SK-N-SH (cell line): ENCODE data around the gene FBXO45. TPM values are rescaled to one million over a fixed set of nuclear protein-coding genes. Genes with fewer than 3 reads are reported as not detected.

Experiments used
- CTCF ChIA-PET: fragments of 300-600, 350-600 bp; formaldehyde crosslinking; extraction: SDS; loops from one replicate; lab custom pipeline; 2021; lab: Yijun Ruan, JAX
- POLR2A ChIA-PET: fragments of 350-600 bp; sonication (Branson Sonifier 250); formaldehyde crosslinking; extraction: SDS; loops from one replicate; lab custom pipeline; 2020; ENCODE audit warnings: antibody characterized with exemption, inconsistent platforms; lab: Yijun Ruan, JAX
- DNase-seq: peaks from one replicate; pipeline ENCODE4 v3.0.0; 2012
- H2AFZ ChIP-seq: fragments of 200-600 bp; sonication (generic); 2 replicates; pipeline ENCODE4 v1.8.1; 2016; ENCODE audit warnings: antibody characterized with exemption, mild to moderate bottlenecking, low read depth
- H3F3A ChIP-seq: fragments of 200-600 bp; sonication (generic); replicated peaks from 2 replicates; pipeline ENCODE3; 2016; ENCODE audit warnings: antibody characterized with exemption, mild to moderate bottlenecking; ENCODE audit not compliant: insufficient read depth
- H3K27ac ChIP-seq, 2 experiments: fragments of 200-500 bp in 1 of 2; fragments of 200-600 bp in 1 of 2; sonication (Bioruptor generic) in 1 of 2; sonication (generic), shearing (Covaris generic) in 1 of 2; 2 replicates each; pipeline versions ENCODE4 v1.5.1 to v1.6.1; 2014 to 2016; ENCODE audit warnings: low read depth in 2 of 2, inconsistent platforms in 1 of 2, low read length in 1 of 2, mild to moderate bottlenecking in 1 of 2, mixed read lengths in 1 of 2
- H3K27me3 ChIP-seq: fragments of 200-600 bp; sonication (generic), shearing (Covaris generic); 2 replicates; pipeline ENCODE4 v1.6.1; 2016; ENCODE audit warnings: mixed run types; ENCODE audit not compliant: insufficient read depth
- H3K36me3 ChIP-seq, 2 experiments: fragments of 200-500 bp in 1 of 2; fragments of 200-600 bp in 1 of 2; sonication (Bioruptor generic) in 1 of 2; sonication (generic) in 1 of 2; replicated peaks in 1 of 2; 2 replicates each; pipeline versions ENCODE3 to v1.5.1; 2014 to 2016; ENCODE audit warnings: low read length in 1 of 2, mild to moderate bottlenecking in 1 of 2; ENCODE audit not compliant: insufficient read depth in 2 of 2, control insufficient read depth in 1 of 2
- H3K4me1 ChIP-seq, 2 experiments: fragments of 200-500 bp in 1 of 2; fragments of 200-600 bp in 1 of 2; sonication (Bioruptor generic) in 1 of 2; sonication (generic), shearing (Covaris generic) in 1 of 2; 2 replicates each; pipeline versions ENCODE4 v1.5.1 to v1.6.1; 2014 to 2016; ENCODE audit warnings: low read depth in 1 of 2, low read length in 1 of 2, mixed run types in 1 of 2; ENCODE audit not compliant: insufficient read depth in 2 of 2, control insufficient read depth in 1 of 2
- H3K4me2 ChIP-seq: fragments of 200-600 bp; sonication (generic), shearing (Covaris generic); 2 replicates; pipeline ENCODE4 v1.6.1; 2017; ENCODE audit warnings: mixed run types
- H3K4me3 ChIP-seq, 2 experiments: fragments of 200-500 bp in 1 of 2; fragments of 200-600 bp in 1 of 2; sonication (Bioruptor generic) in 1 of 2; sonication (generic), shearing (Covaris generic) in 1 of 2; 2 replicates each; pipeline versions ENCODE4 v1.5.1 to v1.8.1; 2014 to 2016; ENCODE audit warnings: low read depth in 2 of 2, inconsistent platforms in 1 of 2, low read length in 1 of 2, mild to moderate bottlenecking in 1 of 2, mixed read lengths in 1 of 2, moderate library complexity in 1 of 2
- H3K79me2 ChIP-seq: fragments of 200-600 bp; sonication (generic); 2 replicates; pipeline ENCODE4 v1.8.1; 2017; ENCODE audit warnings: mild to moderate bottlenecking; ENCODE audit not compliant: insufficient read depth
- H3K9ac ChIP-seq: fragments of 200-600 bp; sonication (generic); 2 replicates; pipeline ENCODE4 v1.6.1; 2017; ENCODE audit warnings: mixed run types
- H3K9me2 ChIP-seq: fragments of 200-600 bp; sonication (generic); 2 replicates; pipeline ENCODE4 v1.6.1; 2017; ENCODE audit warnings: mixed run types
- H3K9me3 ChIP-seq: fragments of 200-600 bp; sonication (generic); 2 replicates; pipeline ENCODE4 v1.6.1; 2017; ENCODE audit warnings: mixed run types, mild to moderate bottlenecking, moderate library complexity
- H4K20me1 ChIP-seq: fragments of 200-600 bp; sonication (generic); 2 replicates; pipeline ENCODE4 v1.6.1; 2017; ENCODE audit warnings: mild to moderate bottlenecking, mixed run types; ENCODE audit not compliant: insufficient read depth
- CHD2 ChIP-seq: fragments of 150-350 bp; IDR thresholded peaks from 2 replicates; pipeline ENCODE4 v1.6.1; 2018; ENCODE audit warnings: low read length; ENCODE audit not compliant: partially characterized antibody
- EZH2phosphoT487 ChIP-seq: fragments of 200-600 bp; sonication (generic); IDR thresholded peaks from 2 replicates; pipeline ENCODE4 v1.6.1; 2017; ENCODE audit warnings: low read depth, mixed run types, mild to moderate bottlenecking, antibody characterized with exemption, moderate library complexity, borderline replicate concordance
- GABPA ChIP-seq: IDR thresholded peaks from 2 replicates; pipeline ENCODE4 v1.4.0; 2012; ENCODE audit warnings: low read depth, mild to moderate bottlenecking
- GATA2 ChIP-seq: sonication (generic); formaldehyde crosslinking; IDR thresholded peaks from 2 replicates; pipeline ENCODE4 v1.5.0; 2020; ENCODE audit warnings: mild to moderate bottlenecking, missing genetic modification reagents
- JUND ChIP-seq: IDR thresholded peaks from 2 replicates; pipeline ENCODE4 v1.4.0; 2012
- MEF2A ChIP-seq: IDR thresholded peaks from 2 replicates; pipeline ENCODE4 v1.4.0; 2012; ENCODE audit warnings: low read depth, borderline replicate concordance
- NRF1 ChIP-seq: IDR thresholded peaks from 2 replicates; pipeline ENCODE4 v1.6.1; 2012; ENCODE audit warnings: low read depth, mild to moderate bottlenecking, low read length
- SIN3A ChIP-seq: IDR thresholded peaks from 2 replicates; pipeline ENCODE4 v1.6.1; 2012; ENCODE audit warnings: low read depth, mild to moderate bottlenecking, low read length, moderate library complexity, borderline replicate concordance
- SMC3 ChIP-seq: IDR thresholded peaks from 2 replicates; pipeline ENCODE4 v1.6.1; 2012; ENCODE audit warnings: low read depth, low read length, improper control_type of control experiment
- WGBS: methylation state at CpG from one replicate; pipeline ENCODE4 v1.1.6; 2017; ENCODE audit warnings: low lambda C conversion rate; 5-methylcytosine and 5-hydroxymethylcytosine counted together
- polyA plus RNA-seq, 3 experiments: library from polyadenylated mRNA; depleted of rRNA; stranded (reverse); fragments of >200 nt; gene quantifications; 2 replicates each; pipeline ENCODE4 v1.2.3, GENCODE V29; 2012
- TF ChIP-seq, protein P1 (sequence below): fragments of 200-600 bp; sonication (generic); IDR thresholded peaks from 2 replicates; pipeline ENCODE4 v1.6.1; 2017; ENCODE audit warnings: antibody characterized with exemption, mild to moderate bottlenecking, moderate library complexity
- TF ChIP-seq, protein P2 (sequence below): fragments of 150-350 bp; IDR thresholded peaks from 2 replicates; pipeline ENCODE4 v1.6.1; 2016; ENCODE audit warnings: mild to moderate bottlenecking, low read depth, low read length
- TF ChIP-seq, protein P3 (sequence below): IDR thresholded peaks from 2 replicates; pipeline ENCODE4 v1.4.0; 2012; ENCODE audit warnings: low read depth, borderline replicate concordance
- TF ChIP-seq, protein P4 (sequence below): IDR thresholded peaks from 2 replicates; pipeline ENCODE4; 2012

Gene FBXO45
- polyA plus RNA-seq, 1 of the 3 experiments (the other 2 are of a cell fraction): 3.2 TPM

DNA sequence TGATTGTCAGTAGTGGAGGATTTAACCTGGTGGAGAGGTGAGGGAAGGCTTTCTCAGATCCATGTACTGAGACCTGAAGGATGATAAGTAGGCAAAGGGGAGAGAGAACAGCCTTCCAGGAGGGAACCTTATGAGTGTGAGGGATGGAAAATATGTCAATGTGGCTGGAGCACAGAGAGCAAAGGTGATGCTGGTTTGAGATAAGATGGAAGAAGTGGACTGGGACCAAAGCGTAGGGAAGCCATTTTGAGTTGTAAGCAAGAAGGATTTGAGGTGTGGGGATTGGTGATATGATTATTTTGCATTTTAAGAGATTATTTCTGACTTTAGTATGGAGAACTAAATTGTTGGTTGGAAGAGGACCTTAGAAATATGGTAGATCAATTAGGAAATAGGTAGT, 3.9 kb downstream of the FBXO45 start:
- no peak overlapping the region for H2AFZ ChIP-seq
- peaks cover 91% of the 10 kb centered on the region for H3K79me2 ChIP-seq
- no peaks in the 10 kb centered on the region for H3K9me2 ChIP-seq
- ChIA-PET POLR2A (no interaction called here), CTCF (interaction anchor here (1.3 to 1.6 kb wide), 3 partner anchors 34 to 112 kb away, joined by 3 to 4 read pairs (median 3); no protein-coding TSS in a partner anchor)
- H3K4me3 ChIP-seq: no peak overlapping the region
- no peaks in the 10 kb centered on the region for H3K9me3 ChIP-seq
- H4K20me1 ChIP-seq: no peaks in the 10 kb centered on the region
- no peak for DNase-seq
- H3K9ac ChIP-seq: no peak overlapping the region
- H3K4me1 ChIP-seq: peaks cover 0 to 11% of the 10 kb centered on the region in 2 experiments; a peak in 3 of 4 replicates
- no peak overlapping the region for H3K4me2 ChIP-seq
- H3F3A ChIP-seq: peaks cover 4% of the 10 kb centered on the region
- TF ChIP-seq SIN3A: no peak
- TF ChIP-seq, protein P1, sequence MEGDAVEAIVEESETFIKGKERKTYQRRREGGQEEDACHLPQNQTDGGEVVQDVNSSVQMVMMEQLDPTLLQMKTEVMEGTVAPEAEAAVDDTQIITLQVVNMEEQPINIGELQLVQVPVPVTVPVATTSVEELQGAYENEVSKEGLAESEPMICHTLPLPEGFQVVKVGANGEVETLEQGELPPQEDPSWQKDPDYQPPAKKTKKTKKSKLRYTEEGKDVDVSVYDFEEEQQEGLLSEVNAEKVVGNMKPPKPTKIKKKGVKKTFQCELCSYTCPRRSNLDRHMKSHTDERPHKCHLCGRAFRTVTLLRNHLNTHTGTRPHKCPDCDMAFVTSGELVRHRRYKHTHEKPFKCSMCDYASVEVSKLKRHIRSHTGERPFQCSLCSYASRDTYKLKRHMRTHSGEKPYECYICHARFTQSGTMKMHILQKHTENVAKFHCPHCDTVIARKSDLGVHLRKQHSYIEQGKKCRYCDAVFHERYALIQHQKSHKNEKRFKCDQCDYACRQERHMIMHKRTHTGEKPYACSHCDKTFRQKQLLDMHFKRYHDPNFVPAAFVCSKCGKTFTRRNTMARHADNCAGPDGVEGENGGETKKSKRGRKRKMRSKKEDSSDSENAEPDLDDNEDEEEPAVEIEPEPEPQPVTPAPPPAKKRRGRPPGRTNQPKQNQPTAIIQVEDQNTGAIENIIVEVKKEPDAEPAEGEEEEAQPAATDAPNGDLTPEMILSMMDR: no peak
- no peak for TF ChIP-seq NRF1
- TF ChIP-seq GATA2: no peak
- no peak for TF ChIP-seq GABPA
- TF ChIP-seq, protein P2, sequence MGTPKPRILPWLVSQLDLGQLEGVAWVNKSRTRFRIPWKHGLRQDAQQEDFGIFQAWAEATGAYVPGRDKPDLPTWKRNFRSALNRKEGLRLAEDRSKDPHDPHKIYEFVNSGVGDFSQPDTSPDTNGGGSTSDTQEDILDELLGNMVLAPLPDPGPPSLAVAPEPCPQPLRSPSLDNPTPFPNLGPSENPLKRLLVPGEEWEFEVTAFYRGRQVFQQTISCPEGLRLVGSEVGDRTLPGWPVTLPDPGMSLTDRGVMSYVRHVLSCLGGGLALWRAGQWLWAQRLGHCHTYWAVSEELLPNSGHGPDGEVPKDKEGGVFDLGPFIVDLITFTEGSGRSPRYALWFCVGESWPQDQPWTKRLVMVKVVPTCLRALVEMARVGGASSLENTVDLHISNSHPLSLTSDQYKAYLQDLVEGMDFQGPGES: no peak
- no peak for TF ChIP-seq SMC3
- TF ChIP-seq, protein P3, sequence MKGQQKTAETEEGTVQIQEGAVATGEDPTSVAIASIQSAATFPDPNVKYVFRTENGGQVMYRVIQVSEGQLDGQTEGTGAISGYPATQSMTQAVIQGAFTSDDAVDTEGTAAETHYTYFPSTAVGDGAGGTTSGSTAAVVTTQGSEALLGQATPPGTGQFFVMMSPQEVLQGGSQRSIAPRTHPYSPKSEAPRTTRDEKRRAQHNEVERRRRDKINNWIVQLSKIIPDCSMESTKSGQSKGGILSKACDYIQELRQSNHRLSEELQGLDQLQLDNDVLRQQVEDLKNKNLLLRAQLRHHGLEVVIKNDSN: no peak
- TF ChIP-seq, protein P4, sequence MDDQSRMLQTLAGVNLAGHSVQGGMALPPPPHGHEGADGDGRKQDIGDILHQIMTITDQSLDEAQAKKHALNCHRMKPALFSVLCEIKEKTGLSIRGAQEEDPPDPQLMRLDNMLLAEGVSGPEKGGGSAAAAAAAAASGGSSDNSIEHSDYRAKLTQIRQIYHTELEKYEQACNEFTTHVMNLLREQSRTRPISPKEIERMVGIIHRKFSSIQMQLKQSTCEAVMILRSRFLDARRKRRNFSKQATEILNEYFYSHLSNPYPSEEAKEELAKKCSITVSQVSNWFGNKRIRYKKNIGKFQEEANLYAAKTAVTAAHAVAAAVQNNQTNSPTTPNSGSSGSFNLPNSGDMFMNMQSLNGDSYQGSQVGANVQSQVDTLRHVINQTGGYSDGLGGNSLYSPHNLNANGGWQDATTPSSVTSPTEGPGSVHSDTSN: no peak
- no peak for TF ChIP-seq EZH2phosphoT487
- no peak for TF ChIP-seq MEF2A
- no peak for TF ChIP-seq JUND
- TF ChIP-seq CHD2: no peak
- H3K27me3 ChIP-seq: no peaks in the 10 kb centered on the region
- H3K27ac ChIP-seq: no peak overlapping the region
- WGBS: 44% methylated on average over 1 of the region's 1 CpG
- peaks cover under 1 to 7% of the 10 kb centered on the region in 2 experiments for H3K36me3 ChIP-seq
